ENCODE measurements around the gene ANKRD26.

GRCh38 chr10:26959841-26960240, 140.5 kb downstream of the ANKRD26 start:
- TF ChIP-seq, protein P1, sequence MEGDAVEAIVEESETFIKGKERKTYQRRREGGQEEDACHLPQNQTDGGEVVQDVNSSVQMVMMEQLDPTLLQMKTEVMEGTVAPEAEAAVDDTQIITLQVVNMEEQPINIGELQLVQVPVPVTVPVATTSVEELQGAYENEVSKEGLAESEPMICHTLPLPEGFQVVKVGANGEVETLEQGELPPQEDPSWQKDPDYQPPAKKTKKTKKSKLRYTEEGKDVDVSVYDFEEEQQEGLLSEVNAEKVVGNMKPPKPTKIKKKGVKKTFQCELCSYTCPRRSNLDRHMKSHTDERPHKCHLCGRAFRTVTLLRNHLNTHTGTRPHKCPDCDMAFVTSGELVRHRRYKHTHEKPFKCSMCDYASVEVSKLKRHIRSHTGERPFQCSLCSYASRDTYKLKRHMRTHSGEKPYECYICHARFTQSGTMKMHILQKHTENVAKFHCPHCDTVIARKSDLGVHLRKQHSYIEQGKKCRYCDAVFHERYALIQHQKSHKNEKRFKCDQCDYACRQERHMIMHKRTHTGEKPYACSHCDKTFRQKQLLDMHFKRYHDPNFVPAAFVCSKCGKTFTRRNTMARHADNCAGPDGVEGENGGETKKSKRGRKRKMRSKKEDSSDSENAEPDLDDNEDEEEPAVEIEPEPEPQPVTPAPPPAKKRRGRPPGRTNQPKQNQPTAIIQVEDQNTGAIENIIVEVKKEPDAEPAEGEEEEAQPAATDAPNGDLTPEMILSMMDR (IDR thresholded peaks at IDR 0.05 in 2 of 3, conservative IDR thresholded peaks at IDR 0.05 in 1 of 3; ENCODE audit: insufficient read depth in 2 of 3, low read depth in 1 of 3, low read length in 3 of 3), result no peak
- no peak for TF ChIP-seq PPARD (CRISPR knock-in tag; IDR thresholded peaks at IDR 0.05)

Measured in K562 (cell line).